Esophagus squamous epithelium (tissue), 5 donors: ENCODE results near the gene LRRN3. TPM values are rescaled to one million over a fixed set of nuclear protein-coding genes. Genes with fewer than 3 reads are reported as not detected.

Experiments used
- DNase-seq: peaks from one replicate; lab custom pipeline; 2025; lab: John Stamatoyannopoulos, UW
- H3K27ac ChIP-seq, 4 donors: fragments of 200-600 bp; sonication (generic); one replicate each; pipeline ENCODE4 v1.5.1; 2016 to 2019; ENCODE audit warnings: mild to moderate bottlenecking in 1 of 4
- H3K27me3 ChIP-seq, 4 donors: fragments of 200-600 bp; sonication (generic); 1 replicate in 3 of 4; 2 replicates in 1 of 4; pipeline versions ENCODE4 v1.5.1 to v1.6.0; 2017 to 2021; ENCODE audit warnings: antibody characterized with exemption in 1 of 4
- H3K36me3 ChIP-seq, 3 donors: fragments of 200-600 bp; sonication (generic); one replicate each; pipeline ENCODE4 v1.5.1; 2016 to 2019
- H3K4me1 ChIP-seq, 3 donors: fragments of 200-600 bp; sonication (generic); one replicate each; pipeline ENCODE4 v1.5.1; 2017 to 2019
- H3K4me3 ChIP-seq, 4 donors: fragments of 200-600 bp; sonication (generic); 1 replicate in 3 of 4; 2 replicates in 1 of 4; pipeline ENCODE4 v1.5.1; 2016 to 2019; ENCODE audit warnings: mild to moderate bottlenecking in 2 of 4, moderate library complexity in 1 of 4
- H3K9me3 ChIP-seq, 3 donors: fragments of 200-600 bp; sonication (generic); one replicate each; pipeline ENCODE4 v1.5.1; 2016 to 2019
- POLR2A ChIP-seq, 4 donors: fragments of 450-650 bp; IDR thresholded peaks; one replicate each; pipeline ENCODE4 v1.6.1; 2017; ENCODE audit warnings: antibody characterized with exemption in 4 of 4, mild to moderate bottlenecking in 4 of 4, moderate library complexity in 3 of 4
- WGBS, 2 donors: methylation state at CpG; one replicate each; pipeline ENCODE4 v1.1.5; 2018; 5-methylcytosine and 5-hydroxymethylcytosine counted together
- intact Hi-C: fragments of 100-400 bp; cut with DNase I; formaldehyde crosslinking; loops from one replicate; pipeline ENCODE4 v1.15.0; 2022
- total RNA-seq, 4 donors: library from RNA; depleted of rRNA; stranded (reverse); fragments of >200 nt; gene quantifications; one replicate each; pipeline ENCODE4 v1.1.0, GENCODE V29; 2016
- TF ChIP-seq, protein P1 (sequence below), 6 experiments: fragments of 450-650 bp in 4 of 6; fragments of 200-600 bp in 2 of 6; sonication (generic) in 2 of 6; IDR thresholded peaks; one replicate each; pipeline ENCODE4 v1.5.1; 2016 to 2019; ENCODE audit warnings: antibody characterized with exemption in 6 of 6, mild to moderate bottlenecking in 4 of 6, moderate library complexity in 4 of 6
- donor health status: DM: yes; HTN: yes; CAD: no.

Gene LRRN3
- total RNA-seq, 4 donors from 2014 or later: 0.23 to 1.7 TPM; not detected in 2

DNA sequence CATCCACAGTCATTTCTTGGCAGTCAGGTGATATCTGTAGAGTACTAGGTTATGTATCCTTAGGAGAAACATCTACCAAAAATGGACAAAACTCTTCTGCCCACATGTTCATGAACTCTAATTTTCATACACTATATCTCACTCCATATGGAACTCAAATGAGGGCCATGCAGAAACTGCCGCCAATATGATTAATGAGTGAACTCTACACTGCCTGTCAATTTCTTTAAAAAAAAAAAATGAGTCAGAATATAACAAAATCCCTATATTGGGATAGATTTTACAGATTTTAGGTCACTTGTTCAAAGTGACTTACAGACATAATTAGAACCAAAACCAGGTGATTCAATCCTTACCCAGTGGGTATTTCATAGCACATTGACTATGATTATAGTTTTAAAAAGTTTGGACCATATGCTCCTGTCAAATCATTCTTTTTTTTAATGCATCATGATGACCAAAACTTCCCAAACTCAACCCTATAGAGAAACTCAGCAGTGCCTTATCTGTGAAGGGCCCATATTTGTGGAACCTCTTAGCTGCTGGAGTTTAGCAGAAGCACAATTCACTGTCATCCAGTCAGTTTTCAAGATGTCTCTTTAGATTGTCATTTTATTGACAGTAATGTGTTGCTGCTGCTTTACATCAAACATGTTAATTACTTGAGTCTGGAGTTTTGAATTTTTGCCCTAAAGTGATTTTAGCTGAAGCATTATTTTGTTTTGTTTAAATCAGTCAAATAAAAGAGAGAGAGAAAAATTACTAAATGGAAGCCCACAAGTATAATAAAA lies 11.1 kb downstream of the LRRN3 start:
- intact Hi-C loops: no loop called here
- no peak for TF ChIP-seq POLR2A (IDR thresholded peaks at IDR 0.05)
- TF ChIP-seq, protein P1, sequence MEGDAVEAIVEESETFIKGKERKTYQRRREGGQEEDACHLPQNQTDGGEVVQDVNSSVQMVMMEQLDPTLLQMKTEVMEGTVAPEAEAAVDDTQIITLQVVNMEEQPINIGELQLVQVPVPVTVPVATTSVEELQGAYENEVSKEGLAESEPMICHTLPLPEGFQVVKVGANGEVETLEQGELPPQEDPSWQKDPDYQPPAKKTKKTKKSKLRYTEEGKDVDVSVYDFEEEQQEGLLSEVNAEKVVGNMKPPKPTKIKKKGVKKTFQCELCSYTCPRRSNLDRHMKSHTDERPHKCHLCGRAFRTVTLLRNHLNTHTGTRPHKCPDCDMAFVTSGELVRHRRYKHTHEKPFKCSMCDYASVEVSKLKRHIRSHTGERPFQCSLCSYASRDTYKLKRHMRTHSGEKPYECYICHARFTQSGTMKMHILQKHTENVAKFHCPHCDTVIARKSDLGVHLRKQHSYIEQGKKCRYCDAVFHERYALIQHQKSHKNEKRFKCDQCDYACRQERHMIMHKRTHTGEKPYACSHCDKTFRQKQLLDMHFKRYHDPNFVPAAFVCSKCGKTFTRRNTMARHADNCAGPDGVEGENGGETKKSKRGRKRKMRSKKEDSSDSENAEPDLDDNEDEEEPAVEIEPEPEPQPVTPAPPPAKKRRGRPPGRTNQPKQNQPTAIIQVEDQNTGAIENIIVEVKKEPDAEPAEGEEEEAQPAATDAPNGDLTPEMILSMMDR (IDR thresholded peaks at IDR 0.05): no peak
- 88 to 93% methylated on average over 1 of the region's 1 CpG for WGBS, 2 donors
- no peaks in the 10 kb centered on the region for H3K4me1 ChIP-seq
- H3K27ac ChIP-seq: no peak overlapping the region
- H3K36me3 ChIP-seq: no peaks in the 10 kb centered on the region
- no peak for DNase-seq
- H3K4me3 ChIP-seq: no peak overlapping the region
- no peaks in the 10 kb centered on the region for H3K9me3 ChIP-seq
- H3K27me3 ChIP-seq: no peaks in the 10 kb centered on the region

DNA sequence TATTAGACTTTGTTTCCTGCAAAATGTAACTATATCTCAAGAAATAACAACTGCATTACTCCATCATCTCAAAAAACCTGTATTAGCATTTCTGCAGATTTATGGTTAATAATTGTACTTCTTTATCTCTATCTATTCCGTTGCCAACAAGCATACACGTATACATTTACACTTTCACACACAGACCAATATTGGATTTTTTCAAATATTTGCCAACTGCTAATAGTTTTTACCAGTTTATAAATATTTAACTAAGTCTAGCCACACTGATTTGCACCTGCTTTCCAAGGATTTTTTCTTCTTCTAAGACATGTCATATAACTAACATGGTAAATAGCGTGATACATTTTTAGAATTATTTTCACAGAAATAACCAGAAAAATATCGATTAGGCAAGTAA lies 12.2 kb downstream of the LRRN3 start:
- Histone ChIP-seq H3K27ac (no peak overlapping the region), H3K36me3 (no peaks in the 10 kb centered on the region), H3K9me3 (no peaks in the 10 kb centered on the region), H3K27me3 (no peaks in the 10 kb centered on the region), H3K4me1 (peaks cover 0 to 4% (median 0%) of the 10 kb centered on the region in 3 donors), H3K4me3 (no peak overlapping the region)
- TF ChIP-seq, protein P1 (IDR thresholded peaks at IDR 0.05): no peak
- TF ChIP-seq POLR2A (IDR thresholded peaks at IDR 0.05): no peak
- intact Hi-C loops: no loop called here
- WGBS, 2 donors: 92 to 98% methylated on average over 4 of the region's 4 CpGs
- DNase-seq: no peak

DNA sequence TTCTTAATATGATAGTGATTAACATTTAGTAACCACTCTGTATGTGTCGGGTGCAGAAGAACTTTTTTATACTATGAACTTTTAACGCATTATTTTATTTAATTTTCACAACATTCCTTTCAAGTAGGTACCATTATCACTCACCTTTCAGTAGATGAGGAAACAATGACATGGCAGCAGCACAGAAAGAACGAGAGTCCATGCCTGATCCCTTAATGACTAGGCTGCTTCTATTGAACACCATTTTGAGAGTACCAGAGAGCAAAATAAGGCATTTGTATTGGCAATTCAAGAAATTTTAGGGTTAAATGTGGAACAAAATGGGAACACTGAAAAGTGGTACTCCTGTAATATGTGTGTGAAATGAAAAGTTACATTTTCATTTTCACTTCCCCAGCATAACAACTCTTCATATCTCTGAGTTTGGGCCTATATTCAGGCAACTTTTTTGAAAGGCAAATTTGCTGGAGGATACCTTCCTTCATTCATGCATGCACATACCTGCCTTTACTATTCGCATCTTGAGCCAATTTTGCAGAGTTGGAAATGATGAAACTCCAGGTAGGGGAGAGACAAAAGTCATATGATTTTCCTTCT lies 12.8 kb downstream of the LRRN3 start:
- H3K36me3 ChIP-seq: no peaks in the 10 kb centered on the region
- no peak for DNase-seq
- WGBS, 2 donors: 70 to 79% methylated on average over 4 of the region's 4 CpGs
- H3K27me3 ChIP-seq: no peaks in the 10 kb centered on the region
- no peaks in the 10 kb centered on the region for H3K9me3 ChIP-seq
- no peak overlapping the region for H3K4me3 ChIP-seq
- H3K27ac ChIP-seq: no peak overlapping the region
- H3K4me1 ChIP-seq: peaks cover 0 to 4% (median 0%) of the 10 kb centered on the region in 3 donors
- intact Hi-C loops: no loop called here
- TF ChIP-seq, protein P1 (IDR thresholded peaks at IDR 0.05): no peak
- no peak for TF ChIP-seq POLR2A (IDR thresholded peaks at IDR 0.05)

DNA sequence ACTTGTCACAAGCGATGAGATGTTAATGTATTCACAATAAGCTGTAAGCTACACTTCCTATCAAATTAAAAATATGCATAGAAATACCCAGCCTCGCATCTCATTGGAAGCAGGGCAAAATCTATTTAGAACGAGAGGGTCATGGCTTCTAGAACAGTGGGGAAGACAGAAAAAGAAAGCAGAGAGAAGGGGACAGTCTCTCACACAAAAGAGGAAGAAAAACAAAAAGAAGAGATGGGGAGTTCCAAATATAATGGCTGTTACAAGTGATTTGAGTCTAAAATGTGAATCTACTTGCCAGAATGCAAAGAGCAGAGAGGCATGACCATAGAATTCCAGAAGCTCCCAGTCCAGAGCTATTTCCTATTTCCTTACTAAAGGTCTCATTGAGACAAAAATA lies 13.8 kb downstream of the LRRN3 start:
- WGBS, 2 donors: 92 to 94% methylated on average over 3 of the region's 3 CpGs
- Histone ChIP-seq H3K4me1 (peaks cover 0 to 4% (median 0%) of the 10 kb centered on the region in 3 donors), H3K27me3 (no peaks in the 10 kb centered on the region), H3K27ac (no peak overlapping the region), H3K36me3 (no peaks in the 10 kb centered on the region), H3K9me3 (no peaks in the 10 kb centered on the region), H3K4me3 (no peak overlapping the region)
- intact Hi-C loops: no loop called here
- TF ChIP-seq POLR2A (IDR thresholded peaks at IDR 0.05): no peak
- TF ChIP-seq, protein P1 (IDR thresholded peaks at IDR 0.05): no peak
- no peak for DNase-seq

DNA sequence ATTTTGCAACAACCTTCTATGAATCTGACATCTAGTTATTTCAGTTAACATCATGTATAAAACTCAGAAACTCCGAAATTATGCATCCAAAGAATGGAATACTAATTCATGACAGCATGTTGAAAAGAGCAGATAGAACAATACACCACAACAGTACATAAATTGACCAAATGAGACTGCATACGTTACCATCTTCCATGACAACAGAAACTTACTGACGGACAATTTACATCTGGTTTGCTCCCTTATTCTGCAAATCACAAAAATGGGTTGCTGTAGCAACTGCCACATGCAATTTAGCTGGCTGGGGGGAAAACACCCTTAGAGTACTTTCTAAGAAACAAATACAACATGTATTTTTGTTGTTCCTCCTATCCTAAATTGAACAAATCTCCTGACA lies 14.3 kb downstream of the LRRN3 start:
- peaks cover 0 to 4% (median 0%) of the 10 kb centered on the region in 3 donors for H3K4me1 ChIP-seq
- 90 to 96% methylated on average over 3 of the region's 3 CpGs for WGBS, 2 donors
- DNase-seq: no peak
- H3K27me3 ChIP-seq: no peaks in the 10 kb centered on the region
- no peak for TF ChIP-seq POLR2A (IDR thresholded peaks at IDR 0.05)
- TF ChIP-seq, protein P1 (IDR thresholded peaks at IDR 0.05): no peak
- no peak overlapping the region for H3K4me3 ChIP-seq
- intact Hi-C loops: no loop called here
- no peaks in the 10 kb centered on the region for H3K9me3 ChIP-seq
- H3K36me3 ChIP-seq: no peaks in the 10 kb centered on the region
- H3K27ac ChIP-seq: no peak overlapping the region
